GM18508 (cell line): ENCODE results near the gene EFCAB14.
"Not testable (repeated sequence)": the region's sequence is repeated elsewhere in the genome, so short reads cannot be mapped to it uniquely, and the experiment has no call there.

Experiments
- ATAC-seq: cut with Tn5 transposase; IDR thresholded peaks from one replicate; pipeline ENCODE4 v1.9.1; 2021; ENCODE audit warnings: moderate number of reproducible peaks; ENCODE audit not compliant: insufficient read depth, unreplicated experiment

Gene EFCAB14

GRCh38 chr1:46724991-46725735 is 6.2 kb upstream of the EFCAB14 start:
- peak; percentile 65 for ATAC-seq

- ATAC-seq: no peak
Measured at GRCh38 chr1:46723901-46724300, 5.0 kb upstream of the EFCAB14 start.

DNA sequence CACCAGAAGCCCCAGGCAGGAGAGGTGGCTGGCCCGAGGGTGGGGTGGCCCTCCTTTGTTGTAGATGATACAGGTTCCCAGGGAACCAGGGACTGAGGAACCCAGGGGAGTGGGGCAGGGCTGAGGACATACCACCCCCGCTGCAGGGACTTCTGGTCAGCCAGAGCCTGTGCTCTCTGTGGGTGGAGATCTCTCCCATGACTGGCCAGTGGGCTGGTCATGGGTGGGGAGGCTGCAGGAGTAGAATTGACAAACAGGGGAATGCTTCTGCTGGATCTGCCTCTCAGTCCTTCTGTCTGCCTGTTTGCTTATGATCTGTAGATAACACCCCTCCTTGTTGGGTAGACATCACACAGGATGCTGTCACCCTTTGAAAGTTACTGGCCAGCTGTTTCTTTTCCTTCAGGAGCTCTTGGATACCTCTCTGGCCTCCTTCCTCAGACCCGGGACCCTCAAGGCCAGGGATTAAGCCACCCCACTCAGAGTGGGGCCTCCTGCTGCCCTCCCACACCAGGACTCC is 2.8 kb upstream of the EFCAB14 start:
- no peak for ATAC-seq

GRCh38 chr1:46721204-46721603 is 2.3 kb upstream of the EFCAB14 start:
- ATAC-seq: no peak

- not testable (repeated sequence) for ATAC-seq
Measured at GRCh38 chr1:46720319-46720718, 1.4 kb upstream of the EFCAB14 start.

DNA sequence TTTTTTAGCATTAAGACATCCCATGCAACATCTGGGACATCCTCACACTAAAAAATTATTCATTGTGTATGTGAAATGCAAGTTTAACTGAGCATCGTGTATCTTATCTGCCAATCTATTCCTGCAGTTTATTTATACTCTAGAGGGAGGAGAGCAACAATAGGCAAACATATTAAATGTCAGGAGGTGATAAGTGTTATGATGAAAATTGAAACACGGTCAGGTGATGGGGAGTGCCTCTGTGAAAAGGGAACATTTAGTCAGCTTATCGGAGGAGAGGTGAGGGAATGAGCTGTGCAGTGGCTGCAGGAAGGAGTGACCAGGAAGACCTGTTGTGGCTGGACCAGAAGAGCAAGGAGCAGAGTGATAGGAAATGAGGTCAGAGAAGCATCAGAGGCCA is 775 bp upstream of the EFCAB14 start:
- ATAC-seq: no peak

GRCh38 chr1:46718340-46718726 is 581 bp downstream of the EFCAB14 start:
- no peak for ATAC-seq

- ATAC-seq: no peak
Measured at GRCh38 chr1:46717654-46718053, 1.3 kb downstream of the EFCAB14 start.

DNA sequence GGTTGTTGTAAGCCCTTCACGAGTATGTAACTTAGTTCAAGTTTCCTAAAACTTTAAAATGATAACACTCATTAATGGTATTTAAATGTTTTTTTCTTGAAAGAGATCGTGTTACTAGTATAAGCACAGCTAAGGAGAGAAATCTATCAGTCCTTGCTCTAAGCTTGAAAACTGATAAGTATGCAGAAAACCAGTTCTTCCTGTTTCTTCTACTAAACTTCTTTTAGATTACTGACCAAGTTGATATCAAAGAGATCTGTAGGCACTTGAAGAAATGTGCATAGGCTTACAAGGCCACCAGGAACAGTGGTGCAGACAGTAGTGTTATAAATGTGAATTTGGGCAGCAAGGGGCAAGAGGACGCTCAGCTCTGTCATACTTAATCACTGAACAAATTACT is 3.9 kb downstream of the EFCAB14 start:
- no peak for ATAC-seq

DNA sequence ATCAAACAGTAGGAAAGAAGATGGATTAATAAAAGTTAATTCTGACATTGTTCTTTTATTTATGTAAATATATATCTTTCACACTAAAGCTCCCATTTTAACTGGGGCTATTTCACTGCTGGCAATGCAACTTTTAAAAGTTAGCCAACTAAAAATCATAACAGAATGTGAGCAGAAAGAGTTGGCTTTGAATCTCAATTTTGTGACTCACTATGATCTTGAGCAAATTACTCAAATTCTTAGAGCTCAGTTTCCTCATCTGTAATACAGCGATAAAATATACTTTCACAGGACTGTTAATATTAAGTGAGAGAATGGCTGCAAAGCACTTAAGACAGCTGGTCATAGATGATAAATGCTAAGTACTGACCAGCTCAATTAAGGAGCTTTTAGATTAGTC is 10.8 kb downstream of the EFCAB14 start:
- ATAC-seq: no peak

- ATAC-seq: no peak
Measured at GRCh38 chr1:46705408-46705807, 13.5 kb downstream of the EFCAB14 start.

GRCh38 chr1:46703927-46704641 is 14.8 kb downstream of the EFCAB14 start:
- ATAC-seq: no peak

DNA sequence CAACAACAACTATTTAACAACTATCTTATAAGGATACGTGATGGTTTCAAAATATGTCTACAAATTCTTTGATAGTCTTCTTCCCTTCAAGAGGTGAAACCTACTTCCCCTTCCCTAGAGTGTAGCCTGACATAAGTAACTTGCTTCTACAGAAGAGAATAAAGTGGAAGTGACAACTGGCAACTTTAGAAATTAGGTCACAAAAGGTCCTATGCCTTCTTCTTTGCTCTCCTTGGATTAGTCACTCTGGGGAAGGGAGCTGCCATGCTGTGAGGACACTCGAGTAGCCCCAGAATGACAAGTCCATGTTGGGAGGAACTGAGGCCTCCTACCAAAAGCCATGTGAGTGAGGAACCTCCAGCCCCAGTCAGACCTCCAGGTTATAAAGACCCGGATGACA is 19.2 kb downstream of the EFCAB14 start:
- ATAC-seq: no peak

- no peak for ATAC-seq
Measured at GRCh38 chr1:46697053-46697452, 21.9 kb downstream of the EFCAB14 start.

DNA sequence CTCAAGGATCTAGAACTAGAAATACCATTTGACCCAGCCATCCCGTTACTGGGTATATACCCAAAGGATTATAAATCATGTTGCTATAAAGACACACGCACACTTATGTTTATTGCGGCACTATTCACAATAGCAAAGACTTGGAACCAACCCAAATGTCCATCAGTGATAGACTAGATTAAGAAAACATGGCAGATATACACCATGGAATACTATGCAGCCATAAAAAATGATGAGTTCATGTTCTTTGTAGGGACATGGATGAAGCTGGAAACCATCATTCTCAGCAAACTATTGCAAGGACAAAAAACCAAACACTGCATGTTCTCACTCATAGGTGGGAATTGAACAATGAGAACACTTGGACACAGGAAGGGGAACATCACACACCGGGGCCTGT is 24.2 kb downstream of the EFCAB14 start:
- not testable (repeated sequence) for ATAC-seq

DNA sequence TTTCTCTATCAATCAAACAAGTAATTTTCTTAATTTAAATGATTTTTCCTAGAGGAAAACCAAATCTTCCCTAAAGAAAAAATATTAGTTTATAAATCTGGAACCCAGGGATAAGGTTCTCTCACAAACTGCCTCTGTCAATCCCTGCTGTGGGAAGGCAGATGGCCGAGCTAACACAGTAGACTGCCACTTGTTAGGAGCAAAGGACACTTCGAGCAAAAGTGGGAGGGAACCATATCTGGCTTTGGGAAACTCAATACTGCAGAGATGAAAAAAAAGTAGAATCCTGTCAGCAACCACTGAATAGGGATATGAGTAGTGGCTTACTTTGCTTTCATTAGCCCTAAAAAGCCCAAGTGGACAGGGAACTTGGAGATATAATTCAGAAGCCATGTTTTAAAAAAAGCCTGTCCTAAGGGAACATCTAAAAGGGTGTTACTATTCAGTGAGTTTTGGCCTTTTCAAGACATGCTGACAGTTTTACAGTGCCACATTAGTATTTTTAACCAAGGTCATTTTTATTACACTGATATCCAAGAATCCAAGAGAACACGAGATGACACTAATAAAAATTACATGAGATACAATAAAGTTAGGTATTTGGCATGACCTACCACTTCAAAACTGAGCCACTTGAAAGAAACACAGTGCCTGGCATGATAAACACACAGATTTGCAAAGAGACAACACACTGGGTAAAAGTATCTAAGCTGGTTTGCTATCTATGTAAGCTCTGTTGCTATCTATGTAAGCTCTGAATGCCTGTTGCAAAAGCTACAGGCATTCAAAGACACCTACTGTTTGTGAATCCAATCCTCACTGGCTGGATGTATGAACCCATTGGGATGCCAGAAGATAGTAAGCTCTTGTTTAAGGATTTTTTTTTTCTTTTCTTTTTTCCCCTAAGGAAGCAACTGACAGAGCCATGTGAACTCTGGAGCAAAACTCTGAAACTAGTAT is 25.8 kb downstream of the EFCAB14 start:
- ATAC-seq: no peak

- no peak for ATAC-seq
Measured at GRCh38 chr1:46691997-46692790, 26.7 kb downstream of the EFCAB14 start.

DNA sequence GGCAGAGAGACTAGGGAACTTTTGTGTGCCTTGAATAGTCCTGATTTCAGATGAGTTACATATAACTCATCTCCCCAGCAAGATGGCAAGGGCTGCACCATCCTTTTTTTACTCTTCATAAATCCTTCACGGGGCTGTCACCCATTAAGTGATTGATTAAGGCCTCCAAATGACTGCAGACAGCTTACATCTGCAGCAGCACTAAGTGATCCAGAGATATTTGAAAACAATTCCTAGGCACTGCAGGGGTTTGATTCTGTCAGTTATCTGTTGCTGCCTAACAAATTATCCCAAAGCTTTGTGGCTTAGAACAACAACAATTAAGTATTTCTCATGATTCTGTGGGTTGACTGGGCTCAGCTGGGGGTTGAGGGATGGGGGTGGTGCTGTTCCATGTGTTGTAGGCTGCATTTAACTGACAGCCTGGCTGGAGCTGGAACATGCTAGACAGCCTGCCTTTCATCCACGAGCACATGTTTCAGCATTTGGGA is 27.9 kb downstream of the EFCAB14 start:
- ATAC-seq: no peak

DNA sequence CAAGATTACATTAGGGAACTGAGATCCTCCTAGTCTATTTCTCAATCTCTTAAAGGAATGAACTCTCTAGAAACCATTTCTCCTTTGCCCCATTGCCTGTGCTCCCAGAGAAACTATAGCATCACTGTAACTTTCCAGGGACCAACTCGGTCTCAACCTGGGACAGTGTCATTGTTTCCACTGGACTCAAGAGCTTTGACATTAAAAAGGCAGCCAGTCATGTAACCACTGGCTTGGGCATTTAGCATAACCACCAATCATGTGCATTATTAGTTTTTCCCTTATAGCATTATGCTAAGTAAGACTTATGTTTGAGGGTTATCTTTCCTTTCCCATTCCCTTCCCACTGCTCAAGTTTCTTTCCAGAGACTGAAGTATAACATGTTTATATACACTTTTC is 29.0 kb downstream of the EFCAB14 start:
- no peak for ATAC-seq

DNA sequence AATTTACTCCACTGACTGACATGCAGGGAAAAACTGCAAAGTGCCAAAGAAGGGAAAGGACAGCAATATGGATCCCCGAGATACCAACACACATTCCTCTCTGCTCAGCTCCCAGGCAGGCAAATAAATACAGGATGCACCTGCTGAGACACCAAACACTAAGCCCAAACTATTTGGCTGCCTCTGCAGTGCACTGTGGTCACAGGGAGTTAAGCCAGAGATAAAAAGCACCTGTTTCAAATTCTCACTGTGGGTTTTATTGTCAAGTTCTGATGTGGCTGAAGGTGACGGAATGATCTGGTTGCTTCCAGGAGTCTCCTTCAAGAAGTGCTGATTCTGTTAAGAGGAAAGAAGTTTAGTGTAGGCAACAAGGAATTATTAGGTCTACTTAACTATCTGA is 29.6 kb downstream of the EFCAB14 start:
- no peak for ATAC-seq
